DMS53 (cell line): ENCODE data around the gene C1orf141.

Source experiments
- DNase-seq: peaks from one replicate; lab custom pipeline; 2025; lab: John Stamatoyannopoulos, UW

C1orf141 gene

GRCh38 chr1:67085326-67085725, 49.4 kb downstream of the C1orf141 start:
- no peak for DNase-seq

GRCh38 chr1:67084765-67085318, 49.9 kb downstream of the C1orf141 start:
- DNase-seq = peak; percentile 79

GRCh38 chr1:67078291-67078690, 56.5 kb downstream of the C1orf141 start:
- no peak for DNase-seq

- DNase-seq = no peak
Observed at GRCh38 chr1:67077593-67077992, 57.2 kb downstream of the C1orf141 start.

- DNase-seq = no peak
Observed at GRCh38 chr1:67072749-67073148, 62.0 kb downstream of the C1orf141 start.

GRCh38 chr1:67067655-67068054, 67.1 kb downstream of the C1orf141 start:
- peak; percentile 44 for DNase-seq

GRCh38 chr1:67062412-67062811, 72.4 kb downstream of the C1orf141 start:
- DNase-seq = no peak

- DNase-seq = no peak
Observed at GRCh38 chr1:67061266-67061665, 73.5 kb downstream of the C1orf141 start.

GRCh38 chr1:67060811-67061218, 74.0 kb downstream of the C1orf141 start:
- DNase-seq = peak; percentile 64

- DNase-seq = no peak
Observed at GRCh38 chr1:67059346-67059745, 75.4 kb downstream of the C1orf141 start.

GRCh38 chr1:67058761-67059160, 76.0 kb downstream of the C1orf141 start:
- no peak for DNase-seq

- DNase-seq = peak; percentile 68
Observed at GRCh38 chr1:67058242-67058641, 76.5 kb downstream of the C1orf141 start.

GRCh38 chr1:67053785-67054772, 80.7 kb downstream of the C1orf141 start, which contains the start of gene SLC35D1:
TSS of gene SLC35D1 (minus strand) at chr1:67054148. CDS start at chr1:67054013, 135 bp downstream.
- DNase-seq = peak; percentile 85

- no peak for DNase-seq
Observed at GRCh38 chr1:67053535-67053784, 81.3 kb downstream of the C1orf141 start.

GRCh38 chr1:67052741-67053534, 81.8 kb downstream of the C1orf141 start:
- DNase-seq = peak; percentile 74

- no peak for DNase-seq
Observed at GRCh38 chr1:67051196-67051595, 83.6 kb downstream of the C1orf141 start.

GRCh38 chr1:67044631-67045270, 90.0 kb downstream of the C1orf141 start:
- no peak for DNase-seq

- DNase-seq = no peak
Observed at GRCh38 chr1:67043366-67043765, 91.4 kb downstream of the C1orf141 start.
